HG02759 (cell line): ENCODE measurements around the gene GARRE1.

ENCODE experiments used
- ATAC-seq: cut with Tn5 transposase; IDR thresholded peaks from one replicate; pipeline ENCODE4 v1.9.1; 2021; ENCODE audit warnings: mild to moderate bottlenecking, moderate library complexity; ENCODE audit not compliant: unreplicated experiment

Gene GARRE1

GRCh38 chr19:34288381-34288780, 34.0 kb downstream of the GARRE1 start:
- ATAC-seq, result no peak

- ATAC-seq, result no peak
These were observed 36.9 kb downstream of the GARRE1 start for GRCh38 chr19:34291235-34291634.

GRCh38 chr19:34295103-34295502, 40.7 kb downstream of the GARRE1 start:
- no peak for ATAC-seq

GRCh38 chr19:34298891-34299520, 44.7 kb downstream of the GARRE1 start:
- ATAC-seq, result no peak

GRCh38 chr19:34299576-34299975, 45.2 kb downstream of the GARRE1 start:
- no peak for ATAC-seq

GRCh38 chr19:34300380-34300779, 46.0 kb downstream of the GARRE1 start:
- no peak for ATAC-seq

GRCh38 chr19:34300962-34301361, 46.6 kb downstream of the GARRE1 start:
- ATAC-seq, result no peak
